NCI-H1105 (cell line): ENCODE results near the gene KDM2B.

Experiments
- DNase-seq: peaks from one replicate; lab custom pipeline; 2025; lab: John Stamatoyannopoulos, UW

The KDM2B gene

GRCh38 chr12:121580959-121581685 lies at the start of gene KDM2B:
KDM2B (minus strand) TSS chr12:121581023; CDS start chr12:121580911, 112 bp downstream.
- DNase-seq: no peak

- DNase-seq: no peak
These were observed 47.7 kb upstream of the KDM2B start for GRCh38 chr12:121628536-121628935.

- no peak for DNase-seq
These were observed 47.2 kb upstream of the KDM2B start for GRCh38 chr12:121628037-121628436.

GRCh38 chr12:121626853-121627640 lies 46.2 kb upstream of the KDM2B start:
- peak; percentile 21 for DNase-seq

- peak; percentile 89 for DNase-seq
These were observed 45.4 kb upstream of the KDM2B start, which contains the start of gene ORAI1 for GRCh38 chr12:121626087-121626852. ORAI1 (plus strand) TSS chr12:121626530.

- DNase-seq: no peak
These were observed 39.6 kb upstream of the KDM2B start for GRCh38 chr12:121620333-121620891.

- no peak for DNase-seq
These were observed 37.9 kb upstream of the KDM2B start for GRCh38 chr12:121618659-121619233.

GRCh38 chr12:121614872-121615467 lies 34.1 kb upstream of the KDM2B start:
- no peak for DNase-seq

GRCh38 chr12:121613462-121613861 lies 32.6 kb upstream of the KDM2B start:
- no peak for DNase-seq

- no peak for DNase-seq
These were observed 30.5 kb upstream of the KDM2B start for GRCh38 chr12:121611306-121611705.

- DNase-seq: no peak
These were observed 29.7 kb upstream of the KDM2B start for GRCh38 chr12:121610239-121611149.

GRCh38 chr12:121608301-121608700 lies 27.5 kb upstream of the KDM2B start:
- DNase-seq: no peak

- DNase-seq: no peak
These were observed 22.8 kb upstream of the KDM2B start for GRCh38 chr12:121603581-121603980.

- DNase-seq: no peak
These were observed 21.9 kb upstream of the KDM2B start for GRCh38 chr12:121602766-121603165.

- no peak for DNase-seq
These were observed 20.0 kb upstream of the KDM2B start for GRCh38 chr12:121600702-121601336.

GRCh38 chr12:121596526-121596925 lies 15.7 kb upstream of the KDM2B start:
- DNase-seq: no peak

GRCh38 chr12:121595520-121595919 lies 14.7 kb upstream of the KDM2B start:
- no peak for DNase-seq

- DNase-seq: no peak
These were observed 11.5 kb upstream of the KDM2B start for GRCh38 chr12:121592320-121592719.

GRCh38 chr12:121590476-121591143 lies 9.8 kb upstream of the KDM2B start:
- no peak for DNase-seq
